Heart left ventricle (tissue), 13 donors: ENCODE measurements around the gene ADAMTSL1.

ENCODE experiments used
- POLR2A ChIP-seq, 2 donors: fragments of 450-650 bp; IDR thresholded peaks; one replicate each; pipeline ENCODE4 v1.6.1; 2017; ENCODE audit warnings: antibody characterized with exemption in 2 of 2, mild to moderate bottlenecking in 2 of 2, moderate library complexity in 2 of 2
- TF ChIP-seq, protein P1 (sequence below), 12 donors: fragments of 200-600 bp; sonication (generic) in 4 of 12; IDR thresholded peaks; one replicate each; pipeline versions ENCODE4 v1.5.0 to v1.8.0; 2018 to 2022; ENCODE audit warnings: antibody characterized with exemption in 12 of 12, mild to moderate bottlenecking in 5 of 12
- donor health status: ischemic (EF 13 %, LVEDD 7.1; RV severe dilation, severe dysfunction).
- donor health status: DM: no; HTN: yes; CAD: no.
- donor health status: DM: no; HTN: no; CAD: no.
- donor health status: ischemic (EF 25% LVEDD 6.9; RV normal size, moderate dysfunction).
- donor health status: ischemic (EF 25% LVEDD 5.7; RV mildly dilated, moderate dysfunction).
- donor health status: ischemic (EF 35%, LVEDD 5.7; RV mildly dilated, moderate dysfunction).
- donor health status: nonischemic (EF 11% LVEDD 7.7; RV severe dilation, severe dysfunction).
- donor health status: DM: yes; HTN: yes; CAD: no.
- donor health status: PGD.
- donor health status: ischemic (EF 29% LVEDD 5.4; RV normal size, mild dysfunction).
- donor health status: nonischemic (EF 23%, LVEDD 6.1; RV moderate dilation, normal function).

DNA sequence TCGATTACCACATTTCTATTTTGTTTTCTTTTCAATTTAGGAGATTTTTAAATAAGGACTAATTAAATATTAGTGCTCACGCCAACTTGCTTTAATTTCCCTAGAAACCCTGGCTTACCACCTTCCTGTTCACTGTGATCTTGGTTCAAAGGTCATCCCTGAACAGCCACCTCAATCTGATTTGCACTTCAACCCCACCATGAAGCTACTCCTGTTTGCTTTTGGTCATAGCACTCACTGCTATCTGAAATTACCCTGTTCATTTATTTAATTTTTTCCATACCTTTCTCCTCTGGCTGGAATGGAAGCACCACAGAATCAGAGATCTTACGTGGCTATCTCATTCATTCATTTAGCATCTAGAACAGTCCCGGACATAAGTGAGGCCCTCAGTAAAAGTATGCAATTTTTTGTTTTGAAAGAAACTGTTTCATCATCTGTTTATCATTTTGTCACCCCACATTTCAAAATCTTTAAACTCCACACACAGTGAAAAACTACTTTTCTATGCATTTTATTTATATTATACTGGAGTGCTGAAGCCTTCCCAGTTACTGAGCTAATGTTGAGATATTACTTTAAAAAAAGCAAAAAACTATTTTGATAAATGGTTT, 17.2 kb upstream of the ADAMTSL1 start:
- no peak for TF ChIP-seq POLR2A (IDR thresholded peaks at IDR 0.05)
- TF ChIP-seq, protein P1, sequence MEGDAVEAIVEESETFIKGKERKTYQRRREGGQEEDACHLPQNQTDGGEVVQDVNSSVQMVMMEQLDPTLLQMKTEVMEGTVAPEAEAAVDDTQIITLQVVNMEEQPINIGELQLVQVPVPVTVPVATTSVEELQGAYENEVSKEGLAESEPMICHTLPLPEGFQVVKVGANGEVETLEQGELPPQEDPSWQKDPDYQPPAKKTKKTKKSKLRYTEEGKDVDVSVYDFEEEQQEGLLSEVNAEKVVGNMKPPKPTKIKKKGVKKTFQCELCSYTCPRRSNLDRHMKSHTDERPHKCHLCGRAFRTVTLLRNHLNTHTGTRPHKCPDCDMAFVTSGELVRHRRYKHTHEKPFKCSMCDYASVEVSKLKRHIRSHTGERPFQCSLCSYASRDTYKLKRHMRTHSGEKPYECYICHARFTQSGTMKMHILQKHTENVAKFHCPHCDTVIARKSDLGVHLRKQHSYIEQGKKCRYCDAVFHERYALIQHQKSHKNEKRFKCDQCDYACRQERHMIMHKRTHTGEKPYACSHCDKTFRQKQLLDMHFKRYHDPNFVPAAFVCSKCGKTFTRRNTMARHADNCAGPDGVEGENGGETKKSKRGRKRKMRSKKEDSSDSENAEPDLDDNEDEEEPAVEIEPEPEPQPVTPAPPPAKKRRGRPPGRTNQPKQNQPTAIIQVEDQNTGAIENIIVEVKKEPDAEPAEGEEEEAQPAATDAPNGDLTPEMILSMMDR (IDR thresholded peaks at IDR 0.05), result no peak
